ENCODE data around the gene ATF6B.
"Not testable (repeated sequence)": the region's sequence is repeated elsewhere in the genome, so short reads cannot be mapped to it uniquely, and the experiment has no call there.

ATF6B gene

GRCh38 chr6:32108094-32108627, 19.9 kb downstream of the ATF6B start:
- peaks cover 28% of the 10 kb centered on the region for H3K4me1 Mint-ChIP-seq
- DNase-seq (no peak), ATAC-seq (peak; percentile 23)
- no peaks in the 10 kb centered on the region for H3K9me3 Mint-ChIP-seq
- H3K4me3 Mint-ChIP-seq, result no peak overlapping the region
- peaks cover 40% of the 10 kb centered on the region for H3K27me3 Mint-ChIP-seq
- H3K27ac Mint-ChIP-seq, result peak overlapping the region in 1 of 2 donors; percentile 23

- no peak for ATAC-seq
These were observed 20.6 kb downstream of the ATF6B start for GRCh38 chr6:32107406-32107805.

GRCh38 chr6:32105433-32105832, 22.6 kb downstream of the ATF6B start:
- ATAC-seq, result no peak
- Mint-ChIP-seq H3K9me3 (no peaks in the 10 kb centered on the region), H3K27me3 (peaks cover 43% of the 10 kb centered on the region), H3K4me1 (peaks cover 28% of the 10 kb centered on the region), H3K27ac (no peak overlapping the region), H3K4me3 (no peak overlapping the region)
- no peak for DNase-seq

More at GRCh38 chr6:32107406-32107805, 20.6 kb downstream of the ATF6B start:
- H3K4me3 Mint-ChIP-seq, result no peak overlapping the region
- peaks cover 40% of the 10 kb centered on the region for H3K27me3 Mint-ChIP-seq
- no peak overlapping the region for H3K27ac Mint-ChIP-seq
- H3K4me1 Mint-ChIP-seq, result peaks cover 28% of the 10 kb centered on the region
- no peak for DNase-seq
- no peaks in the 10 kb centered on the region for H3K9me3 Mint-ChIP-seq

GRCh38 chr6:32102255-32102654, 25.8 kb downstream of the ATF6B start:
- Mint-ChIP-seq H3K27ac (no peak overlapping the region), H3K4me1 (no peaks in the 10 kb centered on the region), H3K9me3 (no peaks in the 10 kb centered on the region), H3K4me3 (no peak overlapping the region), H3K27me3 (peaks cover 53% of the 10 kb centered on the region)
- DNase-seq (no peak), ATAC-seq (no peak)

GRCh38 chr6:32100251-32100650, 27.8 kb downstream of the ATF6B start:
- H3K4me3 Mint-ChIP-seq, ATAC-seq, H3K9me3 Mint-ChIP-seq, DNase-seq, H3K27ac Mint-ChIP-seq: not testable (repeated sequence)
- Mint-ChIP-seq H3K27me3 (peaks cover 69% of the 10 kb centered on the region), H3K4me1 (peaks cover 20% of the 10 kb centered on the region)

DNA sequence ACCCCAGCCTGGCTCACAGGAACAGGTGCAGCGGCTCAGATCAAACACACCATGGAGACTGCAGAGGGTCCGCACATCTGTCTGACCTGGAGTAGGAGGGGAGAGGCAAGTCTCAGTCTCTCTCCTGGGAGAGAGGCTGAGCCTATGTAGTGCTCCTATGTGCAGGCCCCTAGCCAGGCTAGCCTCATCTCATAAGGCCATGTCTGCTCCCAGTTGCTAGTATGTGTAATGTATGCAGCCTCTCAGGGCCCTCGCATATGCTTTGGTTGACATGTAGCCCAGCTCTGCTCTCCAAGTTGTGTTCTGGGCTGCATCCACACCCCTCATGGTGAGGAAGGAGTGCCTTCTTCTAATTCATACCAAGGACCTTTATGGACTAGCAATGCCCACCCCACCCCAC, 30.7 kb downstream of the ATF6B start:
- Mint-ChIP-seq H3K9me3 (no peaks in the 10 kb centered on the region), H3K27ac (no peak overlapping the region), H3K27me3 (peaks cover 80% of the 10 kb centered on the region), H3K4me3 (no peak overlapping the region), H3K4me1 (peaks cover 21% of the 10 kb centered on the region)
- DNase-seq (no peak), ATAC-seq (peak; percentile 19)

GRCh38 chr6:32096394-32097258, 31.4 kb downstream of the ATF6B start:
- Mint-ChIP-seq H3K4me3 (peak overlapping the region in 1 of 2 donors; percentile 58), H3K4me1 (peaks cover 21% of the 10 kb centered on the region), H3K9me3 (no peaks in the 10 kb centered on the region), H3K27ac (peak overlapping the region in 1 of 2 donors; percentile 87), H3K27me3 (peaks cover 87% of the 10 kb centered on the region)
- no peak for DNase-seq
- peak; percentile 34 for ATAC-seq

DNA sequence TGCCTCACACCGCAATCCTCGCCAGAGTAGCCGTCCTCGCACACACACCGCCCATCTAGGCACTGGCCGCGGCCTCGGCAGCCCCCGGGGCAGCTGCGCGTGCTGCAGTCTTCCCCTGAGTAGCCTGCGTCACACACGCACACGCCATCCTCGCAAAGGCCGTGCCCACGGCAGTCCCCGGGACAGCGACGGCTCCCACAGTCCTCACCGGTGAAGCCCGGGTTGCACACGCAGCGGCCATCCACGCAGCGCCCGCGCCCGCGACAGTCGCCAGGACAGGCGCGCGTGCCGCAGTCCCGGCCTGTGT, 32.0 kb downstream of the ATF6B start:
- peaks cover 21% of the 10 kb centered on the region for H3K4me1 Mint-ChIP-seq
- H3K9me3 Mint-ChIP-seq, result no peaks in the 10 kb centered on the region
- H3K27ac Mint-ChIP-seq, result no peak overlapping the region
- peak; percentile 37 for ATAC-seq
- DNase-seq, result no peak
- peaks cover 88% of the 10 kb centered on the region for H3K27me3 Mint-ChIP-seq
- H3K4me3 Mint-ChIP-seq, result peak overlapping the region in 1 of 2 donors; percentile 57

DNA sequence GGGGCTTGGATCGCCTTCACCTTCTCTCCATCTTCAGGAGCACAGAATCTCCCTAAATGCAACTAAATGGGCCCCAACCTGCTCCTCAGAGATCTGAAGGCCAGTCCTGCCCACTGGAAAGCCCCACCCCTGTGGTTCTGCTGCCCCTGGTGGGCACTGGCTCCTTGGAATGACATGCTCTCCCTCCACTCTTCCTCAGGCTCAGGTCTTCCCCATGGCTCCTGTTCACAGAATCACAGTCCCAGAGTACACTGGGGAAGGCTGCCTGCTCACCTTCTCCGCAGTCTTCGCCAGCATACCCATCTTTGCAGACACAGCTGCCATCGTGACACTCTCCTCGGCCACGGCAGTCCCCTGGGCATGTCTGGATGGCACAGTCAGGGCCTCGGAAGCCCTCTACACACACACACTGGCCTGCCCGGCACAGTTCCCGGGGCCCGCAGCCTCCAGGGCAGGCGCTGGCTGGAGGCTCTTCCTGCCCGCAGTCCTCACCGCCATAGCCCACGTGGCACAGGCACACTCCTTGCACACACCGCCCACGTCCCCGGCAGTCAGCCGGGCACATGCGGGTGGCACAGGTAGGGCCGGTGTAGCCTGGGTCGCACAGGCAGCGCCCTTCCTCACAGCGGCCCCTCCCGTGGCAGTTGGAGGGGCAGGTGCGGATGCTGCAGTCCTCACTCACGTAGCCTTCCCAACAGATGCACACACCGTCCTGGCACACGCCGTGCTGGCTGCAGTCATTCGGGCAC, 32.5 kb downstream of the ATF6B start:
- peaks cover 91% of the 10 kb centered on the region for H3K27me3 Mint-ChIP-seq
- peak overlapping the region; percentile 9 to 57 for H3K4me3 Mint-ChIP-seq
- ATAC-seq, result peak; percentile 31

DNA sequence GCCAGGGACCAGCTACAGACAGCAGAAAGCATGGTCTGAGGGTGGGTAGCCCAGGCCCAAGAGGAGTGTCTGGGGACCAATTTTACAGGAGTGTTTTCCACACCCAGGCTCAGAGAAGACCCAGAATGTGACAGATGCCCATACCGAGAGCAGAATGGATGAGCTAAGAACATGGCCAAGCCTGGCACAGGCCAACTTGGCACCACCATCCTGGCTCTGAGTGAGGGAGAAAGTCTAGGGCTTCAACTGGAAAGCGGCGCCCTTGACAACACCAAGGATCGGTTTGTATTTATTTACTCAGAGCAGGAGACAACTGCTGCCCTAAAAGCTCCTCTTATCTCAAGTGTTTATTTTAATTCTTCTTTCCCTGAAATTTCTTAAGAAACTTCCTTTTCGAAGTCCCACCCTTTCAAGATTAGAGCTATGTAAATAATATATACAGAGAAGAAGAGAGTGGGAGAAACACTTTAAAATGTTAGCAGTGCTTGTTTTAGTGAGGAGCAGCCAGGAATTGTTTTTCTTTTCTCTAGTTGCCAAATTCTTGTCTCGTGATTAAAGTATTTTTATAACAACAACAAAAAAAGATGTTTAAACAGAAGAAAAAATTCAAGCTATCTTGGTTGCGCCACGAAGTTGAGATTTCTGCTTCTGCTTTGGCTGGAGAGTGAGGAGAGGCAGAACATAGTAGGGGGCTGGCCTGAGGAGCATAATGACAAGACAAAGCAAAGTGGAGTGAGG, 35.1 kb downstream of the ATF6B start:
- H3K4me1 Mint-ChIP-seq, result peaks cover 21% of the 10 kb centered on the region
- H3K4me3 Mint-ChIP-seq, result no peak overlapping the region
- DNase-seq (no peak), ATAC-seq (no peak)
- peaks cover 91% of the 10 kb centered on the region for H3K27me3 Mint-ChIP-seq
- H3K27ac Mint-ChIP-seq, result no peak overlapping the region
- no peaks in the 10 kb centered on the region for H3K9me3 Mint-ChIP-seq

More for the DNA sequence above, 32.5 kb downstream of the ATF6B start:
- no peak for DNase-seq
- peak overlapping the region in 1 of 2 donors; percentile 73 for H3K27ac Mint-ChIP-seq
- no peaks in the 10 kb centered on the region for H3K9me3 Mint-ChIP-seq
- H3K4me1 Mint-ChIP-seq, result peaks cover 21% of the 10 kb centered on the region

DNA sequence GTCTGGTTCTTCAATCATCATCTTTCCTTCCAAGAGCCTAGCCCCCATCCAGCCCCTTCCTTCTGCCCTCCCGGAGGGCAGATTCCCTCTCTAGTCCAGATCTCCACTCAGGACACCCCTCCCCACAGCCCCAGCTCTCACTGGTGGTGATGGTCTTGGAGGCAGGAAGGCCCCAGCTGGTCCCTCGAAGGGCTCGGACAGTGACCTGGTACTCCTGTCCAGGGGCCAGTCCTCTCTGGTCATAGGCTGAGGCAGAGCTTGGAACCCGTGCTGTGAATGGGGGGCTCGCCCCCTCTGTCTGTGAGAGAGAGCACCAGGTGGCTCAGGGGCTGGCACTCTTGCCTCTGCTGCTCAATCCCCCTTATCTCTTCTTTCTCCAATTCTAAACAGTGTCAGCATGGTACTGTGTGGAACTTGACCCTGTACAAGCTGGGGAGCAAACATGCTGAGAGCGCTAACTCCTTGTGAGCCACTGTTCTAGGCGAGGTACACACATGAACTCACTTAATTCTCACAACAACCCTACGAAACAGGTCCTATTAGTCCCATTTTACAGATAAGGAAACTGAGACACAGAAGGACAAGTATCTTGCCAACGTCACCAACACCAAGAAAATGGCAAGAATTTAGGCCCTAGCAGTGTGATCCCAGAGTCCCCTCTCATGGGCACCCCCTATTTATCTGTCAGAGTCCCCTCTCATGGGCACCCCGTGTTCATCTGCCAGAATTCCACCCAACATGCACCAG, 38.8 kb downstream of the ATF6B start:
- Mint-ChIP-seq H3K4me3 (peak overlapping the region in 1 of 2 donors; percentile 44), H3K27me3 (peaks cover 86% of the 10 kb centered on the region)

DNA sequence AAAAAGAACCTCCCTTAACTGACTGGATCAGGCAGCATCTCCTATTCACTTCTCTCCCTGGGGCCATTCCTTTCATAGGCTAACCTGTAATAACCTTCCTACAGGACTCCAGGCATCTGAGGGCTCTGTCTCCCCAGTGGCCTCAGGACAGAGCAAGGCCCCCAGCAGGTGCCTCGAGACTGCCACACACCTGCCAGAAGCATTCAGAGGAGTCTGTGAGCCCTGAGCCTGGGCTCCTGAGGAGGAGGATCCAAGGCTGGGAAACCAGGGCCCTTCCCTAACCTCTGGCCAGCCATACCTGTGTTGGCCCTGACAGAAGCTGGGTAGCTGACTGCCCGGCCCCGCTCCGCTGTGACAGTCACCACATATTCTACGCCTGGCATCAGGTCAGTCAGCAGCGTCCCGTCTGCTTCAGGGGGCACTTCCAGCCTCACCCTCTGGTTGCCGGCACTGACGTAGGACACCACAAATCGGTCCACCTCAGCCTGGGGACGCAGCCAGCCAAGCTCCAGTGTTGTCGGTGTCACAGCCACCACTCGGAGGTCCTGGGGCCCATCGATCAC, 39.5 kb downstream of the ATF6B start:
- Mint-ChIP-seq H3K4me3 (no peak overlapping the region), H3K4me1 (peaks cover 18% of the 10 kb centered on the region), H3K27ac (no peak overlapping the region), H3K9me3 (no peaks in the 10 kb centered on the region), H3K27me3 (peaks cover 88% of the 10 kb centered on the region)
- ATAC-seq, result no peak
- DNase-seq, result no peak

More for the DNA sequence above, 38.8 kb downstream of the ATF6B start:
- Mint-ChIP-seq H3K27ac (peak overlapping the region in 1 of 2 donors; percentile 86), H3K4me1 (peaks cover 18% of the 10 kb centered on the region), H3K9me3 (no peaks in the 10 kb centered on the region)
- ATAC-seq (no peak), DNase-seq (no peak)

GRCh38 chr6:32087574-32088486, 40.2 kb downstream of the ATF6B start:
- Mint-ChIP-seq H3K9me3 (no peaks in the 10 kb centered on the region), H3K4me1 (peaks cover 18% of the 10 kb centered on the region), H3K27ac (no peak overlapping the region), H3K27me3 (peaks cover 88% of the 10 kb centered on the region), H3K4me3 (no peak overlapping the region)
- peak; percentile 86 for ATAC-seq
- peak; percentile 73 to 78 for DNase-seq
